Measurements from ENCODE around the gene PI16.

DNA sequence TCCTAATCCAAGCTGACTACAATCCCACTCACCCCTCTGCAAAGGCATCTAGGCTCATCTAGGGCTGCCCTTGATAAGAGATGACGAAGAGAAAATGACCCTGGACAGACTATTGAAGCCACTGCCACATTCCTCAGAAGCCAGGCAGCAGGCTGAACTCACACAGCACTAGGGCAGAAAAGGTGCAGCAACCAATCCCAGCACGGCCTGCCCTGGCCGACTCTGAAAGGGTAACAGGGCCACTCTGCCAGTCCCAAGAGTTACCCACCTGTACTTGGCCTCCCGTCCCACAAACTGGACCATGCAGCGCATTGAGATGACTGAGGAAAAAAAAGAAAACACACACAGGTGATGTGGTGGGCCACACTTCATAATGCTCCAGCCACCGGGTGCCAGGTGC lies 22.4 kb downstream of the PI16 start:
- TF ChIP-seq POLR2AphosphoS5 (IDR thresholded peaks at IDR 0.05; ENCODE audit: low read depth, low read length), result no peak
- TF ChIP-seq, protein P1, sequence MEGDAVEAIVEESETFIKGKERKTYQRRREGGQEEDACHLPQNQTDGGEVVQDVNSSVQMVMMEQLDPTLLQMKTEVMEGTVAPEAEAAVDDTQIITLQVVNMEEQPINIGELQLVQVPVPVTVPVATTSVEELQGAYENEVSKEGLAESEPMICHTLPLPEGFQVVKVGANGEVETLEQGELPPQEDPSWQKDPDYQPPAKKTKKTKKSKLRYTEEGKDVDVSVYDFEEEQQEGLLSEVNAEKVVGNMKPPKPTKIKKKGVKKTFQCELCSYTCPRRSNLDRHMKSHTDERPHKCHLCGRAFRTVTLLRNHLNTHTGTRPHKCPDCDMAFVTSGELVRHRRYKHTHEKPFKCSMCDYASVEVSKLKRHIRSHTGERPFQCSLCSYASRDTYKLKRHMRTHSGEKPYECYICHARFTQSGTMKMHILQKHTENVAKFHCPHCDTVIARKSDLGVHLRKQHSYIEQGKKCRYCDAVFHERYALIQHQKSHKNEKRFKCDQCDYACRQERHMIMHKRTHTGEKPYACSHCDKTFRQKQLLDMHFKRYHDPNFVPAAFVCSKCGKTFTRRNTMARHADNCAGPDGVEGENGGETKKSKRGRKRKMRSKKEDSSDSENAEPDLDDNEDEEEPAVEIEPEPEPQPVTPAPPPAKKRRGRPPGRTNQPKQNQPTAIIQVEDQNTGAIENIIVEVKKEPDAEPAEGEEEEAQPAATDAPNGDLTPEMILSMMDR (IDR thresholded peaks at IDR 0.05), result no peak
- no peak for TF ChIP-seq TCF12 (IDR thresholded peaks at IDR 0.05)
